GM19099 (cell line): ENCODE measurements around the gene ZNF527.

Experiments used
- POLR2A ChIP-seq: IDR thresholded peaks from 3 replicates; pipeline ENCODE4 v1.6.1; 2011; ENCODE audit warnings: low read depth; ENCODE audit not compliant: insufficient read length; ENCODE audit errors: extremely low read depth

ZNF527 gene

DNA sequence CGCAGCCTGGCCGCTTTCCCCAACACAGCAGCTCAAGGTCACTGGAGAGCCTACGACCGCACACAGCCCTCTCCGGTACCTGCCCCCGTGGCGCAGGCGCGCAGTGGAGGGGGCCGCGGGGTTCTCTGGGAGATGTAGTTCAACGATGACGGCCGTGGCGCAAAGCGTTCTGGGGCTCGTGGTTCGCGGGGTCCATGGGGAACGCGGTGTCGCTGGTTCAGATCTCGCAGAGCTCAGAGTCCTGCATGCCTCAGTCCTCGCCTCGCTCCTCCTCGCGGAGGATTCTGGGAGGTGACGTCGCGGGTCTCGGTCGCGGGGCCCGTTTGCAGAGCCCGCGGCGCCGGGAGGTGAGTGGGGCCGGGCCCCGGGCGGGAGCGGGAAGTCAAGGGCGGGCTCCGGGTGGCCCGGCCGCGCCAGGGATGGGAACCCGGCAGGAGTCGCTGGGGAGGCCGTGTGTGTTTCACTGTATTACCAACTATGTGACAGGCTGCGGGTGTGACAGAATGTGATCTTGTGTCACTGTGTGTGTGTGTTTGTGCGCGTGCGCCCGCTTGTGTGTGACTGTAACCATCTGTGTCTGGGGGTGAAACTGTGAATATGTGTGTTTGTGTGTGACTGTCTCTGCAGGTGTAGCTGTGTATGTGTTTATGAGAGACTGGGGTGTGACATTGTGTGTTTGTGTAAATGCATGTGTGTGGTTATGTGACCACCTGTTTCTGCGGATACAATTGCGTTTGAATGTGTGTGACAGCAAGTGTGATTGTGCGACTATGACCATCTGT, at the start of gene ZNF527:
ZNF527 (plus strand) TSS at position 220 of the 782 bp plus-strand sequence. CDS start 3,100 bp downstream, outside the sequence.
- peak; percentile 87 for TF ChIP-seq POLR2A

DNA sequence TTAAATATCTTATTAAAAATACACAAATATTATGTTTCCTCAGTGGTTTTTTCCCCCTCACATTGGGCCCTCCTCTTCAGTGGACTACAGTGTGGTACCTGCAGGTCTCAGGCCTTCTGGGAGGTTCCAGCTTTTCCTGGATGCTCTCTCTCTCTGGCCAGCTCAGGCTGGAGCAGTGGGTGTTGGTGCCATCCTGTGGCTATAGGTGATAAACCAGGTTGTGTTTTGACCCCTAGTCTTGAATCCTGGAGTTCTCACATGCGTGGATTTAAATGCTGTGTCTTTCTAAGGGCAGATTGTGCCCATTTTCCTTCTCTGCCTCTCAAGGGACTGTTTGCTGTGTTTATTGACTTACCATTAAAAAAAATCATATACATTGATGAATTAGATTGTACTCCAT, 41.2 kb upstream of the ZNF527 start:
- no peak for TF ChIP-seq POLR2A

DNA sequence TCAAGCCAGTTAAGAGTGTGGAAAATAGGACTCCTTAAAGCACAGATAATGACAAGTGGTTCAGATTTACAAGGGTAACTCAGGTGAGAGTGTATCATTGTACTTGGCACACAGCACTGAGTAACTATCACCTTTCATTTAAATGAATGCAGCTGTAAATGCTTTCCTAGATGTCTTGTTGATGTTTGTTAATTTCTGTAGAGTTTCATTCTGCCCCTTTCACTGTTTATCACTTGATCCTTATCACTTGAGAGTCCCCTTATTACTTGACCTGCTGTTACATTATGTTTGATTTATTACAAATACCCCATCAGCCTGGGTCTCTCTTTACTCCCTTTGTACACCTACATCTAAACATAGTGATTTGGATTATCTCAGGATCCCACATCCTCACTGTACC, 38.1 kb upstream of the ZNF527 start:
- no peak for TF ChIP-seq POLR2A

DNA sequence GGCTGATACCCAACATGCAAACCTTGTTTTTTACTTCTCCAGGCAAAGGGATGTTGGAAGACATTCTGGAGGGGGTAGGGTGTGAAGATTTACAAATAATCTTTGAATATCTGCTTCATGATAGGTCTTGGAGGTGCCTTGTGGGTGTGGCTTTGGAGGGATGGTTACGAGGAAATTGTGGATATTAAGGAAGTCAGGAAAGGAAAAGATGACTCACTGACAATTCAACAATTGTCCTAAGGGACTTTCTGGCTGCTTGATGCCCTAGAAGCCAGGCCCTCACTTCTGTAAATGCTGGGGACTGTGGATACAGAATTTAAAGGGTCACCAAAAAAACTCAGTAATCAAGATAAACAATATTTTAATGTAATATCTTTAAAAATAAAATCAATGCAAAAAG, 37.4 kb upstream of the ZNF527 start:
- no peak for TF ChIP-seq POLR2A

DNA sequence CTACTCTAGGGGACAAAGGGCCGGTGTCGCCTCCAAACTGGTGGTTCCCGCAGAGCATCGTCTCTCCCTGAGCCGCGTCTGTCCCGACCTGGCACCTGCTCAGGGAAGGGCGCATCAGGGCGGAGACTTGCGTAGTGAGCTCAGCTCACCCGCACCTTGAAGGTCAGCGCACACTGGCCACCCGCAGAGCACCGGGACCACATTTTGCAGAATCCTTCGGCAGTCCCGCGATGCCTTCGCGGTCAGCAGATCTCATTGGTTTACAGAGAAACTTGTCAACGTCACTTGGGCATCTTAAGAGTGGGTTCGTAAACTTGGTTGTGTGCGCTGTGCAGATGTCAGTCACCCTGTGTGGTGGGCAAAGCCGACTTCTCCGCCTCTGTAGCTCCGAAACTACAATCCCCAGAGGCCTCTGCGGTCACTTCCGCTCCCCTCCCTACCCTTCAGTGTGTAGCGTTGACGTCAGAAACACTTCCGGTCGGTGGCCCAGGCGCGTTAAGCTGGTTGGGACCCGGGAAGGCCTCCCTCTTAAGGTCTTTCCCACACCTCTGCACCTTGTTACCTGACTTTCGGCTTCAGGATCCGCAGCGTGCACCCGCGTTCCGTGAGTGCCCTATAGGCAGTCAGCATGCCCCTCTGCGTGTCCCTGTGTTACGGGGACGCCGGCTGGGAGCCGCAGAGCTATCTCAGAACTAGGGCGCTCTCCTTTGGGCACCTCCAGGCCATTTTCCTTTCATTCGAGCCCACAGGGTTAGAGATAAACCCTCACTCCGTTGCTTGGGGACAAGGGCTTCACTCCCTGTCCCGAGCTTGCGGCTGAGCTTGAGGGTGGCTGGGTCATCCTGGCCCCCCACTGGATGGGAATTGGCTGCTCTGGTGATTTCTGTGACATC, 36.5 kb upstream of the ZNF527 start:
- no peak for TF ChIP-seq POLR2A

DNA sequence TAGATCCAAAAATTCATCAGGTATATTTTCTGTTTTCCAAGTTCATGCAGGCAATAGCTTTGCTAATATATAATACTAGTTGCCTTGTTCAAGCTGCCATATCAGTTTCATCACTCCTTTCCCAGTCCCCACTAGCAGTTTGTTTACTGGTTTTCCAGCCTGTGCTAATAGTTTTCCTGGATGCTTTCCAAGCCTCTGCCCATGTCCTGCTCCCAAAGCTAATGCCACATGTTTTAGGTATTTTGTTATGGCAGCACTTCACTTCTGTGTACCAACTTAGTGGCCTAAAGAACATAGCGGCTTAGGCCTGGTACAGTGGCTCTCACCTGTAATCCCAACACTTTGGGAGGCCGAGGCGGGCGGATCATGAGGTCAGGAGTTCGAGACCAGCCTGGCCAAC, 28.1 kb upstream of the ZNF527 start:
- no peak for TF ChIP-seq POLR2A

DNA sequence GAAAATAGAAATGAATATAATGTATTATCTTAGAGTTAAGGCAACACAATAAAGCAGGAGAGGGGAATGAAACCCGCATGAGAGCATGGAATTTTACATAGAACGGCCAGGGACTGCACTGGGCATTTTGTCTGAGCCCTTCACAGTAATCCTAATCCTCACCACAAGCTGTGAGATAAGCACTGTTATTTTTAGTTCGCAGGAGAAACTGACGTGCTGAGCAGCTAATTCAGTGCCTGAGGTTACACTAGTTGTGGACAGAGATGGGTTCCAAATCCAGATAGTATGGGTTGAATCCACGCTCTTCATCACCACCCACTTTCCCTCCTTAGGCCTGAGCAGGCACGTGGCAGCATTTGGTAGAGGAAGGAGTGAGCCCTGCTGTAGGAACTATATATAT, 24.8 kb upstream of the ZNF527 start:
- TF ChIP-seq POLR2A, result no peak

DNA sequence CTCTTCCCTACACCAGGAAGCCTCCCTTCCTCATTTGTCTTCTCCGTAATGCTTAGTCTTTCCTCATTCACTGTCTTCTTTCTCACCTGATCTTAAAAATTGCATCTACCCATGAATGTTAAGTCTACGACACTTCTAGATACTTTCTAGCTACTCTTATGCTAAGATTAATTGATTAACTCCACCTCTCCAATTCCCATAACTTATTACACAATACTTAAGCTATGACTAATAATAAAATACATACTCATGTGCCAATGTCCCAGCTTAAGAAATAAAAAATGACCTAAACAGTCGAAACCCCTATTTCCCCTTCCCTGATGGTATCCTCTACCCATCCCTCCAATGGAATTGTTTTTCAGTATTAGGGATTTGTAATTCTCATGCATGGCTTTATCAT, 22.8 kb upstream of the ZNF527 start:
- TF ChIP-seq POLR2A, result no peak

DNA sequence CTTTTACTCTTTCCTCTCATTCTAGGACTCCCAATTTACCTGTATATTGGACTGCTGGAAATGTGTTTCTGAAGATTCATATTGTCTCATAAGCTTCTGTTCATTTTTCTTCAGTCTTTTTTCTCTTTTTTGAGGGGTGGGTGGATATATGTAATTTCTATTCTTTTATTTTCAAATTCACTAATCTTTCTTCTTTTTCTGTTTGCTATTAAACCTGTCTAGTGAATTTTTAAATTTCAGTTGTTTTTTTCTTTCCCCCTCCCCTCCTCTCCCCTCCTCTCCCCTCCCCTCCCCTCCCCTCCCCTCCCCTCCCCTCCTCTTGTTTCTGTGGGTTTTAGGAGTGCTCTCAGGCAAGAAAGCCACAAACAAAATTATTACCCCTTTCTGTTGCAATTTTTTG, 16.9 kb upstream of the ZNF527 start:
- TF ChIP-seq POLR2A, result no peak

DNA sequence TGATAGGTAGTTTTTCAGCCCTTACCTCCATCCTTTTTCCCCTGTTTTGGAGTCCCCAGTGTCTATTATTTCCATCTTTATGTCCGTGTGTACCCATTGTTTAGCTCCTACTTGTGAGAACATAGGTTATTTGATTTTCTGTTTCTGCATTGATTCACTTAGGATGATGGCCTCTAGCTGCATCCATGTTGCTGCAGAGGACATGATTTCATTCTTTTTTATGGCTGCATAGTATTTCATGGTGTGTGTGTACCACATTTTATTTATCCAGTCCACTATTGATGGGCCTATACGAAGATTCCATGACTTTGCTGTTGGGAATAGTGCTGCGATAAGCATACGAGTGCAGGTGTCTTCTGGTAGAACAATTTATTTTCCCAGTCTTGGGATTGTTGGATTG, 15.0 kb upstream of the ZNF527 start:
- no peak for TF ChIP-seq POLR2A

DNA sequence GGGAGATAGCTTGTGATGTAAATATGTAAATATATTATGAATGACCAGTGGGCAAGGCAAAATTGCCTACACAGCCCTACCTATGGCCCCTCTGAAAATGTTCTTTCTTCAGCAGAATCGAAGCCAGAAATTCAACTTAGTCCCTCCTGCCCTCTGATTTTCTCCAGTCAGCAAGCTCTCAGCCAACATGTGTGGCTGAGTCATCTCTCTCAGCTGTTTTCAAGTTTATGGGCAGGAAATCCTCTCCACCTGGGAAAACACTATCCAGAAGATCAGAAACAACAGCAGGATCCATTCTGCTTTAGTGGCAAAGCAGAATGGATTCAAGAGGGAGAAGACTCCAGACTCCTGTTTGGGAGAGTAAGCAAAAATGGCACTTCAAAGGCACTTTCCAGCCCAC, 8.9 kb upstream of the ZNF527 start:
- no peak for TF ChIP-seq POLR2A

DNA sequence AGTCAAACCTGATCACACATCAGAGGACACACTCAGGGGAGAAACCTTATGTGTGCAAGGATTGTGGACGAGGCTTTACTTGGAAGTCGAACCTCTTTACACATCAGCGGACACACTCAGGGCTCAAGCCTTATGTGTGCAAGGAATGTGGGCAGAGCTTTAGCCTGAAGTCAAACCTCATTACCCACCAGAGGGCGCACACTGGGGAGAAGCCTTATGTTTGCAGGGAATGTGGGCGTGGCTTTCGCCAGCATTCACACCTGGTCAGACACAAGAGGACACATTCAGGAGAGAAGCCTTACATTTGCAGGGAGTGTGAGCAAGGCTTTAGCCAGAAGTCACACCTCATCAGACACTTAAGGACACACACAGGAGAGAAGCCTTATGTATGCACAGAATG, 8.2 kb upstream of the ZNF527 start:
- no peak for TF ChIP-seq POLR2A

DNA sequence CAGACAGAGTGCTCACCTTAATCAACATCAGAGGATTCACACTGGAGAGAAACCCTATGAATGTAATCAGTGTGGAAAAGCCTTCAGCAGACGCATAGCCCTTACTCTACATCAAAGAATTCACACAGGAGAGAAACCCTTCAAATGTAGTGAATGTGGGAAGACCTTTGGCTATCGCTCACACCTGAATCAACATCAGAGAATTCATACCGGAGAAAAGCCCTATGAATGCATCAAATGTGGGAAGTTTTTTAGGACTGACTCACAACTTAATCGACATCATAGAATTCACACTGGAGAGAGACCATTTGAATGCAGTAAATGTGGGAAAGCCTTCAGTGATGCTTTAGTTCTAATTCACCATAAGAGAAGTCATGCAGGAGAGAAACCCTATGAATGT, 18.3 kb downstream of the ZNF527 start:
- TF ChIP-seq POLR2A, result no peak

DNA sequence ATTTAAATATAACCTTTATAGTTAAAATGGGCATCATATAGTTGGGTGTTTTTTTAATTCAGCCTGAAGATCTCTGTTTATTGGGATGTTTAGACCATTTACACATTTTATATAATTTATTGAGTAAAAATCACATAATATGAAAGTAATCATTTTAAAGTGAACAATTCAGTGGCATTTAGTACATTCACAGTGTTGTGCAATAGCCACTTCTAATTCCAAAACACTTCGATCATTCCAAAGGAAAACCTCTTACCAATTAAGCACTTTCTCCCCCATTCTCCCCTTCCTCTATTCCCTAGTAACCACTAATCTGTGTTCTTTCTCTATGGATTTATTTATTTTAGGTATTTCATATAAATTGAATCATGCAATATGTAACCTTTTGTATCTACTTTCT, 30.2 kb downstream of the ZNF527 start:
- no peak for TF ChIP-seq POLR2A

DNA sequence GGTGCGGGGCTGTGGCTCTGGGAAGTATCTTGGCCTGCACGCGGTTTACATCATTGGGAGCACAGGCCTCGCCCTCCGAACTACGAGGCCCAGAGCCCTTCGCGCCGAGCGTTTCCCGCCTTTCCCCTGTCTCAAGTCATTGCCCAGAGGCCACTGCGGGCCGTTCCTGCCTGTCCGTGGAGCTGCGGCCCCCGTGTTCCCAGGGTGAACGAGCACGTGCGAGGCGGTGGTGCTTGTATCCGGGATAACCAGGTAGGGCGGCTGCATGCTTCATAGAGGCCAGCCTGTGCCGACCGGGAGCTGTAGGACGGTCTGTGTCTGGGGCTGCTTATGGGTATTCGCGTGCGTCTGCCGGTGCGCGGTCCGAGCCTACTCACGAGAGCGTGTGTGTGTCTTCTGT, 32.5 kb downstream of the ZNF527 start:
- TF ChIP-seq POLR2A, result no peak

DNA sequence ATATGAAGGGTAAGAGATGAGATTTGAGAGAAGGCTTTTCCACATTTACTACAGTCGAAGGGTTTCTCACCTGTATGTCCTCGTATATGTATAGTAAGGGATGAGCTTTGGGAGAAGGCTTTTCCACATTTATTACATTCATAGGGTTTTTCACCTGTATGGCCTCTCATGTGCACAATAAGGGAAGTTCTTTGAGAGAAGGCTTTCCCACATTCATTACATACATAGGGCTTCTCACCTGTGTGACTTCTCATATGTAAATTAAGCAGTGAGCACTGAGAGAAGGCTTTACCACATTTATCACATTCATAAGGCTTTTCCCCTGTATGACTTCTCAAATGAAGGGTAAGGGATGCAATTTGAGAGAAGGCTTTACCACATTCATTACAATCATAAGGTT, 41.8 kb downstream of the ZNF527 start:
- TF ChIP-seq POLR2A, result no peak
